ENCODE data around the gene B4GALT1. TPM values are rescaled to one million over a fixed set of nuclear protein-coding genes. Genes with fewer than 3 reads are reported as not detected.
A peak's percentile ranks its signal among the peaks of the same experiment; 100 is the strongest.

Gene B4GALT1
- total and polyA plus RNA-seq, 2 of the 8 experiments (the other 6 are each of a cell fraction or from before 2014, with no cell fraction given) = 12.8 to 18.2 TPM

GRCh38 chr9:33124751-33125381 is 42.3 kb downstream of the B4GALT1 start:
- Histone ChIP-seq H3K23me2 (ENCODE audit: low read depth, low read length) (no peaks in the 10 kb centered on the region), H2BK12ac (ENCODE audit: low read depth, low read length) (no peak overlapping the region), H3K23ac (ENCODE audit: insufficient read length) (no peak overlapping the region), H3K14ac (ENCODE audit: insufficient read length) (no peak overlapping the region), H3K36me3 (ENCODE audit: control insufficient read depth in 2 of 4, insufficient read depth in 4 of 4, low read length in 3 of 4) (no peaks in the 10 kb centered on the region), H3K9ac (replicated peaks in 1 of 4; ENCODE audit: extremely low read depth in 1 of 4, low read depth in 3 of 4, low read length in 3 of 4) (no peak overlapping the region), H3K27me3 (replicated peaks in 1 of 4; ENCODE audit: control insufficient read depth in 3 of 4, extremely low read depth in 1 of 4, insufficient read depth in 3 of 4, low read length in 3 of 4) (no peaks in the 10 kb centered on the region), H3K4me2 (ENCODE audit: insufficient read depth in 1 of 2, low read depth in 2 of 2, low read length in 2 of 2) (no peak overlapping the region), H4K5ac (ENCODE audit: insufficient read length, low read depth, low read length) (no peak overlapping the region), H3K79me1 (ENCODE audit: low read depth, low read length) (no peaks in the 10 kb centered on the region), H4K8ac (ENCODE audit: extremely low read depth, insufficient read depth, low read length) (no peak overlapping the region), H2BK120ac (replicated peaks; ENCODE audit: low read depth, low read length) (no peak overlapping the region), H4K91ac (replicated peaks; ENCODE audit: insufficient read length, low read length) (no peak overlapping the region), H2BK15ac (ENCODE audit: low read length) (no peak overlapping the region), H3K4ac (replicated peaks; ENCODE audit: insufficient read length, low read depth, low read length) (no peak overlapping the region), H3K56ac (replicated peaks; ENCODE audit: insufficient read length, low read depth, low read length) (no peak overlapping the region), H3K4me3 (ENCODE audit: extremely low read depth in 1 of 4, insufficient read depth in 2 of 4, low read depth in 3 of 4, low read length in 4 of 4) (no peak overlapping the region), H3K27ac (ENCODE audit: low read depth, low read length) (no peak overlapping the region), H2AFZ (ENCODE audit: low read length) (no peak overlapping the region), H3K9me3 (ENCODE audit: insufficient read depth in 2 of 2, low read depth in 1 of 2, low read length in 1 of 2) (no peaks in the 10 kb centered on the region; a peak in 1 of 4 replicates), H2BK5ac (ENCODE audit: low read depth, low read length) (no peak overlapping the region), H3K79me2 (ENCODE audit: control insufficient read depth in 1 of 2, insufficient read depth in 2 of 2, low read length in 2 of 2) (no peaks in the 10 kb centered on the region), H4K20me1 (replicated peaks in 1 of 2; ENCODE audit: control insufficient read depth in 1 of 2, insufficient read depth in 2 of 2, low read length in 2 of 2) (peaks cover 0 to 2% of the 10 kb centered on the region in 2 experiments), H3K4me1 (replicated peaks in 1 of 4; ENCODE audit: control insufficient read depth in 3 of 4, insufficient read depth in 4 of 4, low read length in 3 of 4) (peaks cover 0 to 3% (median 0%) of the 10 kb centered on the region in 4 experiments; a peak in 1 of 7 replicates), H3K18ac (ENCODE audit: extremely low read depth, low read length) (no peak overlapping the region), H2AK5ac (ENCODE audit: low read depth, low read length) (no peak overlapping the region), H2BK20ac (ENCODE audit: low read length) (no peak overlapping the region)
- FAIRE-seq = no peak
- ChIA-PET POLR2A (ENCODE audit: partially characterized antibody) (interaction anchor here (0.9 kb wide), 1 partner anchor 47 kb away, joined by 3 read pairs; no protein-coding TSS in a partner anchor), CTCF (ENCODE audit: partially characterized antibody) (interaction anchor here (0.9 to 1.3 kb wide), 2 partner anchors 11 to 103 kb away, joined by 3 read pairs; no protein-coding TSS in a partner anchor)
- TF ChIP-seq KDM5A (IDR thresholded peaks at IDR 0.05; ENCODE audit: low read length) (no peak), RAD21 (IDR thresholded peaks at IDR 0.05 in 1 of 2, conservative IDR thresholded peaks at IDR 0.05 in 1 of 2; ENCODE audit: low read depth in 2 of 2, low read length in 2 of 2) (peak in 1 of 2 experiments; percentile 43; a peak in 3 of 4 replicates)
- WGBS, 2 experiments (ENCODE audit: extremely low coverage in 1 of 2, insufficient coverage in 1 of 2, insufficient read length in 1 of 2, insufficient replicate concordance in 2 of 2, low coverage in 1 of 2, low lambda C conversion rate in 2 of 2, missing lambda C conversion rate in 1 of 2) = 89% methylated on average over 9 of the region's 9 CpGs; no CpG with 5 or more reads in 1 of the 2 experiments
- DNase-seq (ENCODE audit: low read depth in 1 of 2, low spot score in 2 of 2) = no peak
